ENCODE measurements around the gene WDR27.

DNA sequence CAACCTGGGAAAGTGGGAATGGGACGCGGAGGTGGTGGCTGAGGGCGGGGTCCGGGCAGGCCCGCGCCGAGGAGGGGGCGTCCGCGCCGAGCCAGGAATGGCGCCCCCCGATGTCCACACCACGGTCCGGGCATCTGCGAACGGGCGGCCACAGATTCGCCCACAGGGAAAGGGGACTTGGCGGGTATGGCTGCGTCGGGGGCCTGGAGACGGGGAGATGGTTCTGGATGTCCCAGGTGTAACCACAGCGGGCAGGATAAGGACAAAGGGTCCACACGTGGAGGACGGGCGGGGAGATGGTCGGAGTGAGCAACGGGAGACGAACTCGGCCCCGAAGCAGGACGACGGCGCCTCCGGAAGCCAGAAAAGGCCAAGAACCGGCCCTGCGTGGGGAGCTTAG is 124.6 kb downstream of the WDR27 start:
- TF ChIP-seq CHD4 (IDR thresholded peaks at IDR 0.05; ENCODE audit: borderline replicate concordance) (no peak), POLR2A (IDR thresholded peaks at IDR 0.05; ENCODE audit: low read length) (no peak), HDAC2 (IDR thresholded peaks at IDR 0.05) (no peak), MAFK (IDR thresholded peaks at IDR 0.05; ENCODE audit: partially characterized antibody) (no peak), CBX8 (IDR thresholded peaks at IDR 0.05) (no peak), CHD2 (IDR thresholded peaks at IDR 0.05; ENCODE audit: low read length, partially characterized antibody) (no peak), POLR2AphosphoS2 (conservative IDR thresholded peaks at IDR 0.05; ENCODE audit: low read length) (no peak), EP300 (IDR thresholded peaks at IDR 0.05) (no peak)
- TF ChIP-seq, protein P1, sequence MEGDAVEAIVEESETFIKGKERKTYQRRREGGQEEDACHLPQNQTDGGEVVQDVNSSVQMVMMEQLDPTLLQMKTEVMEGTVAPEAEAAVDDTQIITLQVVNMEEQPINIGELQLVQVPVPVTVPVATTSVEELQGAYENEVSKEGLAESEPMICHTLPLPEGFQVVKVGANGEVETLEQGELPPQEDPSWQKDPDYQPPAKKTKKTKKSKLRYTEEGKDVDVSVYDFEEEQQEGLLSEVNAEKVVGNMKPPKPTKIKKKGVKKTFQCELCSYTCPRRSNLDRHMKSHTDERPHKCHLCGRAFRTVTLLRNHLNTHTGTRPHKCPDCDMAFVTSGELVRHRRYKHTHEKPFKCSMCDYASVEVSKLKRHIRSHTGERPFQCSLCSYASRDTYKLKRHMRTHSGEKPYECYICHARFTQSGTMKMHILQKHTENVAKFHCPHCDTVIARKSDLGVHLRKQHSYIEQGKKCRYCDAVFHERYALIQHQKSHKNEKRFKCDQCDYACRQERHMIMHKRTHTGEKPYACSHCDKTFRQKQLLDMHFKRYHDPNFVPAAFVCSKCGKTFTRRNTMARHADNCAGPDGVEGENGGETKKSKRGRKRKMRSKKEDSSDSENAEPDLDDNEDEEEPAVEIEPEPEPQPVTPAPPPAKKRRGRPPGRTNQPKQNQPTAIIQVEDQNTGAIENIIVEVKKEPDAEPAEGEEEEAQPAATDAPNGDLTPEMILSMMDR (IDR thresholded peaks at IDR 0.05), result no peak
- TF ChIP-seq, protein P2, sequence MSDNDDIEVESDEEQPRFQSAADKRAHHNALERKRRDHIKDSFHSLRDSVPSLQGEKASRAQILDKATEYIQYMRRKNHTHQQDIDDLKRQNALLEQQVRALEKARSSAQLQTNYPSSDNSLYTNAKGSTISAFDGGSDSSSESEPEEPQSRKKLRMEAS (IDR thresholded peaks at IDR 0.05), result no peak
- TF ChIP-seq, protein P3, sequence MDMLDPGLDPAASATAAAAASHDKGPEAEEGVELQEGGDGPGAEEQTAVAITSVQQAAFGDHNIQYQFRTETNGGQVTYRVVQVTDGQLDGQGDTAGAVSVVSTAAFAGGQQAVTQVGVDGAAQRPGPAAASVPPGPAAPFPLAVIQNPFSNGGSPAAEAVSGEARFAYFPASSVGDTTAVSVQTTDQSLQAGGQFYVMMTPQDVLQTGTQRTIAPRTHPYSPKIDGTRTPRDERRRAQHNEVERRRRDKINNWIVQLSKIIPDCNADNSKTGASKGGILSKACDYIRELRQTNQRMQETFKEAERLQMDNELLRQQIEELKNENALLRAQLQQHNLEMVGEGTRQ (IDR thresholded peaks at IDR 0.05), result no peak
